ENCODE data around the gene SF1. TPM values are rescaled to one million over a fixed set of nuclear protein-coding genes. Genes with fewer than 3 reads are reported as not detected.
A peak's percentile ranks its signal among the peaks of the same experiment; 100 is the strongest.

The SF1 gene
- total RNA-seq, 4 donors from 2014 or later = 270 to 559 (median 373) TPM

DNA sequence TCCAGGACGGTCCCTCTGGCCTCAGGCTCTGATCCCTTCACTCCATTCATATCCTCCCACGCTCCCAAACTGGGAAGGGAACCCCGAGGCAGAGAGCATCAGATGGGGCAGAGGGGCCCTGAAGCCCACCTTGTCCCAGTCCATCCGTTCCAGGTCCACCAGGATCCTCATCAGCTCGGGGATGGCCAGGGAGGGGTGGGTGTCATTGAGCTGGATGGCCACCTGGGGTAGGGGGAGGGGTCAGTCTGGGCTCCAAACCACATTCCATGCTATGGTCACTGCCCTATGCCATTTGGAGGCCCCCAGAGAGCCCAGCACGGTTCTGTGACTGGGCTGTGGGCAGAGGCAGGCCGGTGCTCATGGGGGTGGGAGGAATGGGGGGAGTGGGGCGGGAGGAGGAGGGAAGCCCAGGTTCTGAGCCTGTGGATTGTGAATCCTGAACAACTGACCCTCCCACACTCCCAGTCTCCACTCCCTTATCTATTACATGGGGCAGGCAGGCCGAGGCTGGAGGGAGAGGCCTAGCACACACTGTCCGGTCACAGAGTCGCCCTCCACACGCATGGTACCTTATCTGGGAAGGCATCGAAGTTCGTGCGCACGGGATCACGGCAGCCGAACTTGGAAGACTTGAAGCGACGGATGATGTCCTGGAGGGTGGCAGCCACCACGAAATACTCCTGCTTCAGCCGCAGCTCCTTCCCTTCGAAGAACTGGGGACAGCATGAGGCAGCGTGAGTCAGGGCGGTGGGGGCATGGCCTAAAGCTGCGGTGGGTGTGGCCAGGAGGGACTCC, 24.0 kb downstream of the SF1 start:
- DNase-seq (ENCODE audit: low spot score in 2 of 2) = no peak
- peaks cover 4% of the 10 kb centered on the region for H3K4me1 ChIP-seq
- H3K4me3 ChIP-seq = no peak overlapping the region
- no peaks in the 10 kb centered on the region for H3K36me3 ChIP-seq
- no peak for TF ChIP-seq EP300 (IDR thresholded peaks at IDR 0.05)
- TF ChIP-seq, protein P1, sequence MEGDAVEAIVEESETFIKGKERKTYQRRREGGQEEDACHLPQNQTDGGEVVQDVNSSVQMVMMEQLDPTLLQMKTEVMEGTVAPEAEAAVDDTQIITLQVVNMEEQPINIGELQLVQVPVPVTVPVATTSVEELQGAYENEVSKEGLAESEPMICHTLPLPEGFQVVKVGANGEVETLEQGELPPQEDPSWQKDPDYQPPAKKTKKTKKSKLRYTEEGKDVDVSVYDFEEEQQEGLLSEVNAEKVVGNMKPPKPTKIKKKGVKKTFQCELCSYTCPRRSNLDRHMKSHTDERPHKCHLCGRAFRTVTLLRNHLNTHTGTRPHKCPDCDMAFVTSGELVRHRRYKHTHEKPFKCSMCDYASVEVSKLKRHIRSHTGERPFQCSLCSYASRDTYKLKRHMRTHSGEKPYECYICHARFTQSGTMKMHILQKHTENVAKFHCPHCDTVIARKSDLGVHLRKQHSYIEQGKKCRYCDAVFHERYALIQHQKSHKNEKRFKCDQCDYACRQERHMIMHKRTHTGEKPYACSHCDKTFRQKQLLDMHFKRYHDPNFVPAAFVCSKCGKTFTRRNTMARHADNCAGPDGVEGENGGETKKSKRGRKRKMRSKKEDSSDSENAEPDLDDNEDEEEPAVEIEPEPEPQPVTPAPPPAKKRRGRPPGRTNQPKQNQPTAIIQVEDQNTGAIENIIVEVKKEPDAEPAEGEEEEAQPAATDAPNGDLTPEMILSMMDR (IDR thresholded peaks at IDR 0.05) = no peak
- TF ChIP-seq POLR2A (IDR thresholded peaks at IDR 0.05) = no peak
- TF ChIP-seq POLR2AphosphoS5 (IDR thresholded peaks at IDR 0.05) = no peak
- H3K9me3 ChIP-seq = no peaks in the 10 kb centered on the region
- H3K27ac ChIP-seq = no peak overlapping the region
- no peaks in the 10 kb centered on the region for H3K27me3 ChIP-seq
- WGBS = 93% methylated on average over 13 of the region's 26 CpGs

DNA sequence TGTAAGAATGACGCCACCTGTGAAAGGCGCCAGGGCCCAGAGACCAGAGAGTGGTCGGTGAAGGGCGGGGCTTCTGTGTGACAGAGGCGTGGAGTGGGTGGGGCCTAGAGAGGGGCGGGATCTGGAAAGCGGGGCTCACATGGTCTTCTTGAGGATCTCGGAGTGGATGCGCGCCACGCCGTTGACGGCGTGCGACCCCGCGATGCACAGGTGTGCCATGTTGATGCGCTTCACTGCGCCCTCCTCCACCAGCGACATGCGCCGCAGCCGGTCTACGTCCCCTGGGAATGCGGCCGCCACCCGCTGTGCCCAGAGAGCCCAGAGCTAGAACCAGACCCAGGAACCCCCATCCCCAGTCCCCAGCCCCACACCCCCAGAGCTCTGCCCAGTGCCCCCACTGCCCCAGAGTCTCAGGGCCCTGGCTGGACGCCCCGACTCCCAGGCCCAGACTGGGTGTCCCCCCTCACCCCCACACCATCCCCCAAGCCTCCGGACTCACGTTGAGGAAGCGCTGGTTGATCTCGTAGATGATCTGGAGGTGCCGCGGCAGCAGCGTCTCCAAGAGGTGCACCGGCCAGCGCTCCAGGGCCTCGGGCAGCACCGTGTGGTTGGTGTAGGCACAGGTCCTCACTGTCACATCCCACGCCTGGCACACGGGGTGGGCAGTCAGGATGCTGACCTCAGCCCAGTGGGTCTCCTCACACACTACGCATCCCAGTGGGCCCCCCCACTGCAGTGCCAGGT, 24.8 kb downstream of the SF1 start:
- H3K4me1 ChIP-seq = no peaks in the 10 kb centered on the region
- TF ChIP-seq, protein P1 (IDR thresholded peaks at IDR 0.05) = no peak
- TF ChIP-seq EP300 (IDR thresholded peaks at IDR 0.05) = no peak
- no peak for TF ChIP-seq POLR2AphosphoS5 (IDR thresholded peaks at IDR 0.05)
- TF ChIP-seq POLR2A (IDR thresholded peaks at IDR 0.05) = no peak
- no peak for DNase-seq (ENCODE audit: low spot score in 2 of 2)
- 97% methylated on average over 29 of the region's 43 CpGs for WGBS
- no peaks in the 10 kb centered on the region for H3K36me3 ChIP-seq
- no peaks in the 10 kb centered on the region for H3K9me3 ChIP-seq
- no peak overlapping the region for H3K4me3 ChIP-seq
- H3K27me3 ChIP-seq = no peaks in the 10 kb centered on the region
- H3K27ac ChIP-seq = no peak overlapping the region

DNA sequence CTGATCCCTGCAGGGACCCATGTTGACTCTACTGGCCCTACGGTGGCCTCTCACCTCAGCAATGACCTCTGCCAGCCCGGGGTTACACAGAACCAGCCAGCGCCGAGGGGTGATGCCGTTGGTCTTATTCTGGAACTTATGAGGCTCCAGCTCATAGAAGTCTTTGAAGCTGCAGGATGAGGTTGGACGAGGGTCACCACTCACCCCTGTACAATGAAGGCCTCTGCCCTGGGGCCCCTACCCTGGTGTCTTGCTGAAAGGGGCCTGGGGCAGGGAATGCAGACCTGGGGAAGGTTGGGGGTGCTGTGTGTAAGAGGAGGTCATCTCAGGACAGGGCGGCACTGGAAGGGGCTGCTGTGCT, 25.3 kb downstream of the SF1 start:
- no peaks in the 10 kb centered on the region for H3K4me1 ChIP-seq
- no peaks in the 10 kb centered on the region for H3K9me3 ChIP-seq
- H3K27ac ChIP-seq = no peak overlapping the region
- no peaks in the 10 kb centered on the region for H3K27me3 ChIP-seq
- 97% methylated on average over 6 of the region's 7 CpGs for WGBS
- H3K4me3 ChIP-seq = no peak overlapping the region
- TF ChIP-seq EP300 (IDR thresholded peaks at IDR 0.05) (no peak), POLR2AphosphoS5 (IDR thresholded peaks at IDR 0.05) (no peak), POLR2A (IDR thresholded peaks at IDR 0.05) (no peak)
- TF ChIP-seq, protein P1 (IDR thresholded peaks at IDR 0.05) = no peak
- no peak for DNase-seq (ENCODE audit: low spot score in 2 of 2)
- H3K36me3 ChIP-seq = no peaks in the 10 kb centered on the region

DNA sequence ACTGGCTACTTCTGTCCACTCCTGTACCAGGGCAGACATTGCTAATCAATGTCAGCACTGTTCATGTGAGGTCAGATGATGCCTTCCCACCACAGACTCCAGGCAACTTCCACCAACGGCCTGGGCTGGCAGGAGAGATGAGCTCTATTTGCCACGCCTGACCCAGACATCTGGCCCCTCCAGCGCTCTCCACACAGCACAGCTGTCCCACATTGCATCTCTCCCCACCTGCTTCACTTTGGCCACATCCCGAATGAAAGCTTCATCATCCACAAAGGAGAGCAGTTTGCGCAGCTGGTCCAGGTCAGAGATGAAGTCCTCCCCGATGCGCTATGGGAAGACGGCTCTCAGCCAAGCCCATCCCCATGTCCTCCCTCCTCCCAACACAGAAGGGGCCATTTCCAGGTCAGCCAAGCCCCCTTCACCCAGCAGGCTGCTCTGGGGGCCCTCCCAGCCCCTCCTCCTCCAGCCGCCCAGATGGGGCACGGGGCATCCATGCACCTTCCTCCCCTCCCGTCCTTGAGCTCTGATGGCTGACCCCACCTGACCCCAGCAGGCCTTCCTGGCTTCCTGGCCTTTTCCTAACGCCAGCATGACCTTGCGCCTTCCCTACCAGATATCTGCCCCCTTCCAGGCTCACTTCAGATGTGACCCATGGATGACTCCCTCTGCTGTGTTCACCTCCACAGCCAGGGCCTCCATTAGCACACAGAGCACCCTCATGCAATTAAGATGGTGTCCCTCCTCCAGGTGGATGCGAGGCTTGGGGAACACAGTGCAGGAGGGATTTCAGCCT, 26.0 kb downstream of the SF1 start:
- Histone ChIP-seq H3K4me1 (no peaks in the 10 kb centered on the region), H3K9me3 (no peaks in the 10 kb centered on the region), H3K36me3 (no peaks in the 10 kb centered on the region), H3K27me3 (no peaks in the 10 kb centered on the region), H3K27ac (no peak overlapping the region), H3K4me3 (no peak overlapping the region)
- 92% methylated on average over 12 of the region's 14 CpGs for WGBS
- DNase-seq (ENCODE audit: low spot score in 2 of 2) = peak in 1 of 2 donors; percentile 40
- TF ChIP-seq, protein P1 (IDR thresholded peaks at IDR 0.05) = no peak
- TF ChIP-seq POLR2A (IDR thresholded peaks at IDR 0.05) = no peak
- TF ChIP-seq EP300 (IDR thresholded peaks at IDR 0.05) = no peak
- TF ChIP-seq POLR2AphosphoS5 (IDR thresholded peaks at IDR 0.05) = no peak
